BE2C (cell line): Measurements from ENCODE around the gene HOXA1.

ENCODE experiments used
- DNase-seq: peaks from one replicate; pipeline ENCODE4 v3.0.0-alpha.2; 2020
- H3K27me3 ChIP-seq: fragments of 250-450 bp; sonication (Bioruptor Pico); 2 replicates; pipeline ENCODE4 v1.5.1; 2020; ENCODE audit warnings: mild to moderate bottlenecking
- H3K36me3 ChIP-seq: fragments of 250-450 bp; sonication (Bioruptor Pico); 2 replicates; pipeline ENCODE4 v1.5.1; 2020; ENCODE audit warnings: mild to moderate bottlenecking
- H3K4me1 ChIP-seq: fragments of 250-450 bp; sonication (Bioruptor Pico); 2 replicates; pipeline ENCODE4 v1.5.1; 2020
- H3K4me3 ChIP-seq: 2 replicates; pipeline ENCODE4 v1.5.1; 2011; ENCODE audit warnings: low read depth, low read length
- H3K9me3 ChIP-seq: fragments of 250-450 bp; sonication (Bioruptor Pico); 2 replicates; pipeline ENCODE4 v1.5.1; 2020
- TF ChIP-seq, protein P1 (sequence below): IDR thresholded peaks from 2 replicates; pipeline ENCODE4 v1.5.1; 2012; ENCODE audit warnings: mild to moderate bottlenecking, low read depth, low read length

Gene HOXA1

DNA sequence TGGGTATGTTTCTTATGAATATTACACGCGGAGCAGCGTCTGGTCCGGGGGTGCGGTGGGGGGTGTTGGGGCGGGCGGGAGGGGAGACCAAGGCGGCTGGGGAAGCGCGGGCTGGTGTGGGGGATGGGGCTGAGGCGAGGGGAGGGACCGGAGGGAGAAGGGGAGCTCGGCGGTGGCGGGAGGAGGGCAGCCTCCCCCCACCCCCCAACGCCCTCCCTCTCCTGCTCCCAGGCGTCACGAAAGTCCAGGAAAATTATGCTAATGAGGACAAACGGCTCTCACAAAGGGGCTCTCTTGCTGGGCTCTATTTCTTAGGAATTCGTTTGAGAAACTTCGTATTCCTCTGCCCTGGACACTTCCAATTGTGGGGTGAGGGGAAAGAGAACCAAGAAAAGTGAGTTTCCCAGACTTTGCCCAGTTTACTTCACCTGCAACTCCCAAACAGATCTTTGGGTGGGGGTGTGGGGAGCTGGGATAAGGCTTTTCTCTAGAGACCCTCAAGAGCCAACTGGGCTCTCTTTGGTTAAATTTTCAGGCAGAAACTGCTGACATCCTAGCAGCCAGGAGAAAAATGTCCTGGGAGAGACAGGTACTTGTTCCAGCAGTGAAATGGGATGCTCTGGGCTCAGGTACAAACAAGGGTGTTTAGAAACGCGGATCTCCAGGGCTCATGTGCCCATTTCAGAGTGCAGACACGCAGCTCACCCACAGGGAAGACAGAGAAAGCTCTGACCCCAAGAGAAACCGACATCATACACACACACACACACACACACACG, 18.4 kb upstream of the HOXA1 start:
- Histone ChIP-seq H3K36me3 (no peaks in the 10 kb centered on the region), H3K4me3 (no peak overlapping the region), H3K4me1 (no peaks in the 10 kb centered on the region), H3K27me3 (peaks cover 95% of the 10 kb centered on the region), H3K9me3 (no peaks in the 10 kb centered on the region)
- DNase-seq, result no peak
- TF ChIP-seq, protein P1, sequence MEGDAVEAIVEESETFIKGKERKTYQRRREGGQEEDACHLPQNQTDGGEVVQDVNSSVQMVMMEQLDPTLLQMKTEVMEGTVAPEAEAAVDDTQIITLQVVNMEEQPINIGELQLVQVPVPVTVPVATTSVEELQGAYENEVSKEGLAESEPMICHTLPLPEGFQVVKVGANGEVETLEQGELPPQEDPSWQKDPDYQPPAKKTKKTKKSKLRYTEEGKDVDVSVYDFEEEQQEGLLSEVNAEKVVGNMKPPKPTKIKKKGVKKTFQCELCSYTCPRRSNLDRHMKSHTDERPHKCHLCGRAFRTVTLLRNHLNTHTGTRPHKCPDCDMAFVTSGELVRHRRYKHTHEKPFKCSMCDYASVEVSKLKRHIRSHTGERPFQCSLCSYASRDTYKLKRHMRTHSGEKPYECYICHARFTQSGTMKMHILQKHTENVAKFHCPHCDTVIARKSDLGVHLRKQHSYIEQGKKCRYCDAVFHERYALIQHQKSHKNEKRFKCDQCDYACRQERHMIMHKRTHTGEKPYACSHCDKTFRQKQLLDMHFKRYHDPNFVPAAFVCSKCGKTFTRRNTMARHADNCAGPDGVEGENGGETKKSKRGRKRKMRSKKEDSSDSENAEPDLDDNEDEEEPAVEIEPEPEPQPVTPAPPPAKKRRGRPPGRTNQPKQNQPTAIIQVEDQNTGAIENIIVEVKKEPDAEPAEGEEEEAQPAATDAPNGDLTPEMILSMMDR, result no peak

DNA sequence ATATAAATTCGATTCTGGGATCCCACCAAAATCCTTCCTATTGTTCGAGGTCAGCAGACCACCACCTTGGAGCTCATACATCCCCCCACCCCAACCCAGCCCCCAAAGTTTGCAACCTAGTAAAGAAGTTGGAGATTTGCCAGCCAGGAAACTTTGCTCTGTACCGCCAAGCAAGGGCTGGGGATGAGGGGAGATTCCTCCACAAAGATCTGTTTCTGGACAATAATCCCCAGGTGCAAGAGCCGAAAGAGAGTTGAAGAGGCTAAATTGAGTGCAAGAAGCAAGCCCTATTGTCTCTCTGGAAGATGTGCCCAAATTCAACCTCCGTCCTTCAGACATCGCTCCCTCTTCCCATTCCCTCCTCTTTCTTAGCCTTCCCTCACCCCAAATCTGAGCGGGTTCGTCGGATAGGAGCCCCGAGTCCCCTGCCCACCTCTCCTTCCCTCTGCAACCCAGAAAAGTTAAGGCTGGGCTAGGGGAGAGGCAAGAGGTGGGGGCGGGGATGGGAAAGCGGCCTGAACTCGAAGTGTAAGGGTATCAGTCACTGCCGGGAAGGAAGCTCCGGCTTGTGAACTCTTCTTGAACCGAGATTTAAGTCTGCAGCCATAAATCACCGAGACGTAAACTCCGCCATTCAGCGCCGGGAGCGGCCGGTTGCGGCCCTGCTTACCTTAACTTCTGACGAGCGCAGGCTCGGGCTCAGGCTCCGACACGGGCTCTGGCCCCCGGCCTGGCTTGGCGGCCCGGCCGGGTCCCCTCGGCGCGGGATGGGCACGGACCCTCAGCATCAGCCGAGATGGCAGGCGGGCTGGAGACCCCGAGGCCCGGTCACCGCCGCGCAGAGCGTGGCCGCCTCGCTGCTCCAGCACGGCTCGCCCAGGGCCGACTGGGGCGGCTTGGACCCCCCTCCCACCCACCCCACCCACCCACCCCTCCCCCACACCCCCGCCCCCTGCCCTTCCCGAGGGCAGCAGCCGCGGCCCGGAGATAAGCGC, 17.5 kb upstream of the HOXA1 start:
- H3K9me3 ChIP-seq, result no peaks in the 10 kb centered on the region
- no peaks in the 10 kb centered on the region for H3K4me1 ChIP-seq
- H3K4me3 ChIP-seq, result no peak overlapping the region
- H3K36me3 ChIP-seq, result no peaks in the 10 kb centered on the region
- H3K27me3 ChIP-seq, result peaks cover 95% of the 10 kb centered on the region
- TF ChIP-seq, protein P1, result no peak
- DNase-seq, result no peak

DNA sequence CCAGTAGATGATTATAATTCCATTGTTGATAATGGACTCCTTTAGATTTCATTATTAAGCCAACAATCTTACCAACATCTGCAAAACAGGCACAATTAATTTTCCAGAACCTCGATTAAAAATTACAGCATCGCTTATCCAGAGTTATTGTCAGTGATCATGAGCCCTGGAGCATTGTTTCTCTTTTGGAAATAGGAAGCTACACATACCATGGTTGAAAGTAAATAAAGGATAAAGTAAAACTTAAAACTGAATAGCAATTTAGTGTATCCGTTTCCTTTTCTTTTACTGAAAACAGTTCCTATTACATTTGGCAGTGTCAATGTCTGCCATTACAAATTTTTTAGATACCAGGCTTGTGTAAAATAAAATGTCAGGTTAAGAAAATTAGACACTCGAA, 16.6 kb upstream of the HOXA1 start:
- TF ChIP-seq, protein P1, result no peak
- Histone ChIP-seq H3K4me3 (no peak overlapping the region), H3K4me1 (no peaks in the 10 kb centered on the region), H3K9me3 (no peaks in the 10 kb centered on the region), H3K27me3 (peaks cover 95% of the 10 kb centered on the region), H3K36me3 (no peaks in the 10 kb centered on the region)
- no peak for DNase-seq

GRCh38 chr7:27111751-27112277, 16.0 kb upstream of the HOXA1 start:
- H3K27me3 ChIP-seq, result peaks cover 95% of the 10 kb centered on the region
- no peak for DNase-seq
- no peaks in the 10 kb centered on the region for H3K4me1 ChIP-seq
- H3K4me3 ChIP-seq, result no peak overlapping the region
- no peaks in the 10 kb centered on the region for H3K36me3 ChIP-seq
- no peaks in the 10 kb centered on the region for H3K9me3 ChIP-seq
- TF ChIP-seq, protein P1, result no peak

- TF ChIP-seq, protein P1, result no peak
- DNase-seq, result no peak
- no peak overlapping the region for H3K4me3 ChIP-seq
Measured at GRCh38 chr7:27111042-27111750, 15.4 kb upstream of the HOXA1 start.

More at GRCh38 chr7:27111042-27111750, 15.4 kb upstream of the HOXA1 start:
- no peaks in the 10 kb centered on the region for H3K9me3 ChIP-seq
- peaks cover 95% of the 10 kb centered on the region for H3K27me3 ChIP-seq
- H3K4me1 ChIP-seq, result no peaks in the 10 kb centered on the region
- H3K36me3 ChIP-seq, result no peaks in the 10 kb centered on the region
